GM15510 (cell line): ENCODE results near the gene MAN1A2.

Experiments
- POLR2A ChIP-seq: IDR thresholded peaks from 3 replicates; pipeline ENCODE4 v1.6.1; 2011; ENCODE audit warnings: borderline replicate concordance; ENCODE audit not compliant: insufficient read length; ENCODE audit errors: extremely low read depth

Gene MAN1A2

DNA sequence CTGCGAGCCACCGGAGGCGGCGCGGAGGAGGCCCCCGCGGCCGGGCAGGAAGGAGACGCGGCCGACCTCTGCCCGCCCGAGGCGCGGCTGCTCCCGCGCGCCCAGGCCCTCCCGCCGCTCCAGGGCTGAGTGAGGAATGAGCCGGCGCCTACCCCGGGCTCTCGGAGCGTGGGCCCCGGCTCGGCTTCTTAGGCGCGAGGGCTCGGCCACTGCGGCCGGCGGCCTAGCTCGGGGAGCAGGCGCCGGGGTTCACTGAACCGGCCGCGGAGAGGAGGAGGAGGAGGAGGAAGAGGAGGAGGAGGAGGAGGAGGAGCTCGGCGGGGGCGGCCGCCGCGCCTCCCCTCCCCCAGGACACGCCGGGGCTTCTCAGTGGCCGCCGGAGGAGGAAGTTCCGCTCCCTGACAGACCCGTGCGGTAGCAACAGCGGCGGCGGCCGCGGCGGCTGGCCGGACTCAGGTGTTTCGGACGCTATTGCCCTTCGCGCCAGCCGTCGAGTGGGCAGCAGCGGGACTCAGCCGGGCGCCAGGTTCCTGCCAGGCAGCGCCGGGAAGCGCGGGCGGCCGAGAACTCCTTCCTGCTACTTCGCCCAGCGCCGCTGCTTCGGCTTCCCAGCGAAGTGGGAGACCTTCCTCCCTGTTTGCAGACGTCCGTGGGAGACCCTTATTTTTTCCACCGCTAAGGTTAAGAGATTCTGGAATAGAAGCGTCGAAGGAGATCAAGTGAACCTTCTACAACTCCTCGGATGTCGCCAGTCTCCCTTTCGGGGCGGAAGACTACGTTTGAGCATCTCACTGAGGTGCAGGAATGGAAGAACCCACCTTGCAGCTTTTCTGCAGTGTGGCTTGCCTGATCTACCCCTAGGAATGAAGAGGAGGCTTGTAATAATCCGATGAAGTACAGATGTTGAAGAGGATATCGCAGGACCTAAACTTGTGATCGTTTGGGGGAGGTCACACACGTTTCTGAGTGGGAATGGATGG is at the start of gene MAN1A2:
Gene MAN1A2 (plus strand): TSS at position 404 of the 980 bp plus-strand sequence. CDS start 735 bp downstream, outside the sequence.
- TF ChIP-seq POLR2A, result peak; percentile 95

DNA sequence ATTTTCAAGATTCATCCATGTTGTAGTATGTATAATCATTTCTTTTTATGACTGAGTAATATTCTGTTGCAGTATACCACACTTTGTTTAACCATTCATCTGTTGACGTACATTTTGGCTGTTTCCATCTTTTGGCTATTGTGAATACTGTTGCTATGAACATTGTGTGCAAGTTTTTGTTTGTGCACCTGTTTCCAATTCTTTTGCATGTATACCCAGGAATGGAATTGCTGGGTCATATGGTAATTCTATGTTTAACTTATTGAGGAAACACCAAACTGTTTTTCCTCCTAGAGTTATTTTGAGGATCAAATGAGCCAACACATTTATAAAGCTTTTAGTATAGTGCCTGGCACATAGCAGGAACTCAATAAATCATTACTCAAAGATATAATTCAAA is 49.2 kb upstream of the MAN1A2 start:
- TF ChIP-seq POLR2A, result no peak

DNA sequence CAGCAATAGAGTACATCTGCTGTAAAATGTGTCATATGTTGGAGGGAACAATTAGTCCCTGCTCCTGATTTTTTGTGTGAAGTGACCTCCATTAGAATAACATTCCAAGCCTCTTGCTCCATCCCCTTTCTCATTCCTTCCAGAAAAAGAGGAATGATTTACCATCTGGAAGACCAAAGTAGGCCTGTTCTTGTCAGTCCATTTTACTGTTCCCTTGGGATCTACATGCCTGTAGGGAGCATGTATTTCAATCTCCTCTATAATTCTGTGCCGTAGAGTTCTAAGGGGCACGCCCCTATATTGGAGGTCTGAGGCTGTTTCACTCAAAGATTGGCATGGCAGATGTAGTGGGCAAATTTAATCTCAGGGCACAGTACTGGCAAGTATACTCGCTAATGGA is 48.8 kb upstream of the MAN1A2 start:
- TF ChIP-seq POLR2A, result no peak

DNA sequence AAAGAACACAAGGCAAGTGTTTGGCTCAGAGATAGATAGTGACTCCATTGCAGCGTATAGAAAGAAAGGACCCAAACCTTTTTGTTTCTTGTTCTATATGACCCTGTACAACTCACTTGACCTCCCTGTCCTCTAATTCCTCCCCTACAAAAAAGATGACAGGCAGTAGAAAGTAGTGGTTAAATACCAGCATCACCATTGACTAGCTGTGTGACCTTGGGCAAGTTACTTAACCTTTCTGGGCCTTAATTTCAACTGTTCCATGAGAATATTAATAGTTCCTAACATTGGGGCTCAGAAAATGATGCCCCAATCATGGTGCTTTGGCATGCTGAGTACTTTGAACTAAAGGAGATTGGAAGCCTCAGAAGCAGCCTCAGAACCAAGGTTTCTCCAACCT is 46.7 kb upstream of the MAN1A2 start:
- TF ChIP-seq POLR2A, result no peak

DNA sequence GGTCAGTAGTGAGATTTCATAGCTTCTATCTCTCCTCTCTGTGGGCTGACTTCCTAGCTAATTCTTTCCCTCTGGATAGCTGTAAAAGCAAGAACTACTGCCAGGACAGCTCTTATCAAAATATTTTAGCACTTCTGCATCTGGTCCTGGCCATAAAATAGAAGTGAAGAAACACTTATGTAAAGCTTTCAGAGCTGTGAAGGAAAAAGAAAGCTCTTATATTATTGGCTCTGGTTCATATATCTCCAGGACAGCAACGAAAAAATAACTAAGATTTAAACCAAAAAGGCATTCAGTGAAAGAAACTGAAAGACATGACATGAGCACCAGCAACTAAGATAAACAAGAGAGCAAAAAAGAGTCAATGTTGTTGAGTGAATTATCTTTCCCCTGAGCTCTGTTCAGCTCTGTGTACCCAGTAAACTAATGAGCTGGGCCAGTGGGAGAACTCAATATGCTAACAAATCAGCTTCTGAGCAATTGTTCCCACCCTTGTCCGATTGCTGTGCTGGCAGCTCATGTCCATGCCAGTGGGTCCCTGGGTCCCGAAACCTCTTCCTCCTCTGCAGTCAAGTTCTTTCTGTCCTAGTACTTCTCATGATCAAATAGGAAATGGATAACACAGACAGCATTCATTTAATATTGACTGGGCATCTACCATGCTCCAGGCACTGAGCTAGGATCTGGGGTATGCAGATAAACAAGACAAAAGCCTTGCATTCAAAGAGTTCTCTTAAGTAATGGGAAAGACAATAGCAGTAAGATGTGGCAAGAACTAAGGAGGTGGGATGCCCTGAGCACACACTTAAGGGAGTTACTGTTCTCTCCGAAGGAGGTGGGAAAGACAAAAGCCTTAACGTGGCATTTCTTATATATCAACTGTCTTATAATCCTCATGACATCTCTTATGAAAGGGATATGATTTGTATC is 45.3 kb upstream of the MAN1A2 start:
- no peak for TF ChIP-seq POLR2A

DNA sequence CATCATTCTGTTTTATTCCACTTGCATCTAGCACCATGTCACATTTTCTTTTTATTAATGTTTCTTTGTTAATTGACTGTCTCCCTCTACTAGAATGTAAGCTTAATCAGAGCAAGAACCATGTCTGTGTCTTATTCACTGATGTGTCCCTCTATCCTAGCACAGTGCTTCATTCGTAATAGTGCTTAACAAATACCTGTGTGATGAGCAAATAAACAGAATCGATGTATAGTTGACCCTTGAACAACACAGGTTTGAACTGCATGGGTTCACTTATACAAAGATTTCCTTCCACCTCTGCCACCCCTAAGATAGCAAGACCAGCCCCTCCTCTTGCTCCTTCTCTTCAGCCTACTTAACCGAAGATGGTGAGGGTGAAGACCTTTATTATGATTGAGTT is 42.9 kb upstream of the MAN1A2 start:
- TF ChIP-seq POLR2A, result no peak

DNA sequence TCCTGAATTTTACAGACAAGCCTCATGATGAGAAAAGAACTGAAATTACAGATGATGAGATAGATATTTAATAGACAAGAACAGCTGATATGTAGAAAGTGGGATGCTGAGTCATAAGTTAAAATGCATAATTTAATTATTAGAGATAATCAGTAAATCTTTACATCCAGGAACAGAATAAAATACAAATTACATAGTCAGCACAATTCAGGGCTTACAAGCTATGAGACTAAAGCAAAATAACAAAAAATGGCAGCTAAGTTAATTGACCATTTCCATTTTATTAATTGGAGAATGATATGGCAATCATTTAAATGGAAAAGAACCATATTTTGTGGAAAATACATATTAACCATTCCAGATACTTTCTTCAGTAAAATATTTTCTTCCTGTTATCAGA is 40.2 kb upstream of the MAN1A2 start:
- TF ChIP-seq POLR2A, result no peak

DNA sequence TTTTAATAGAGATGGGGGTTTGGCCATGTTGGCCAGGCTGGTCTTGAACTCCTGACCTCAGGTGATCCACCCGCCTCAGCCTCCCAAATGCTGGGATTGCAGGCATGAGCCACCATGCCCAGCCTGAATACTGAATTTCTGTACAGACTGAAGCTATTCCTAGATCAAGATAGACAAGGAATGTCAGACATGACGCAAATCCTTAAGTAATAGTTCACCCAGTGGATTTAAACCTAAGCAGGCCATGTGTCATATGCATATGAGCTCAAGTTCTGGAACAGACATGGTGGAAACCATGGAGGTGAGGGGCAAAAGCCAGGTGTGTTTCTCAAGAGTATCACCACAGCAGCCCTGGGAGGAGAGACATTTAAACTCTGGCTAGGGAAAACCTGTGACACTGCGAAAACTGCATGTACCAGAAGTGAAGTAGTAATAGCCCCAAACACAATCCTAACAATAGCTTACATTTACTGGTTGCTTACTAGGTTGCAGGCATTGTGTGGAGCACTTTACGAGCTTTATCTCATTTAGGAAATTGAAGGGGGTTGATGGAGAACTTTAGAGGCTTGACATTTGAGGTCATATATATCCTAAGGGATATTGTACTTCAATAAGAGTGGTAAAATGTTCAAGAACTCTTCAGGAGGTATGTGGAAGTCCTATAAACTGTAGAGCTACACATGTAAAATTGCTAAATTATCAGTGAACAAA is 31.7 kb upstream of the MAN1A2 start:
- no peak for TF ChIP-seq POLR2A

DNA sequence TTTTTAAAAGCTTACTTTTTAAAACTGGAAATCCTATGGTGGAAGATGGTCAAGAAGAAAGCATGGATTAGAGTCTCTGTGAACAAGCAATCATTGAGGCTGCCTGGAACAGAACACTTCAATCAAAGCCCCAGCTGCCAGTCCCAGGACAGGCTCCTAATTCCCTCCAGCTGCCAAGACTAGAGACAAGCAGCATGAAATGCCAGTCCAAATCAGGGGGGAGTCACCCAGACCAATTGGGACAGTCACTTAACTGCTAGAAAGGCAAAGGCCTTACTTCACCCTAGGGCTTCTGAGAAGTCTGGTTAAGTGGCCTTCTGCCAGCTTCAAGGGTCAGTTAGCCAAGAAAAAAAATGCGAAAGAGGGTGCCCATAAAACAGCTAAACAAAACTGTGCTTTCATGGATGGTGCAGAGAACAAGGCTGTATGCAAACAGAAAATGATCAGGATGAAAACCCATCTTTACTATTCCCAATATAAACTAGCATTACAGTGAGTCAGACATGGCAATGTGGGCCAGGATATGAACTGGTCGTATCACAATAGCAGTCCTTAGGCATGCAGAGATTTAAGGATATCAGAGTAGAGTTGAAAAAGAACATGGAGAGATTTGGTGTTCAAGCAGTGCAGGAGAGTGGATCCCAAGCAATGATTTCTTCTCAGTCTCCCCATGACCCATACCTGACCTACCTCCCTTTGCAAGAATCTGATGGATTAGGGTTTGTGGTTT is 31.0 kb upstream of the MAN1A2 start:
- TF ChIP-seq POLR2A, result no peak

DNA sequence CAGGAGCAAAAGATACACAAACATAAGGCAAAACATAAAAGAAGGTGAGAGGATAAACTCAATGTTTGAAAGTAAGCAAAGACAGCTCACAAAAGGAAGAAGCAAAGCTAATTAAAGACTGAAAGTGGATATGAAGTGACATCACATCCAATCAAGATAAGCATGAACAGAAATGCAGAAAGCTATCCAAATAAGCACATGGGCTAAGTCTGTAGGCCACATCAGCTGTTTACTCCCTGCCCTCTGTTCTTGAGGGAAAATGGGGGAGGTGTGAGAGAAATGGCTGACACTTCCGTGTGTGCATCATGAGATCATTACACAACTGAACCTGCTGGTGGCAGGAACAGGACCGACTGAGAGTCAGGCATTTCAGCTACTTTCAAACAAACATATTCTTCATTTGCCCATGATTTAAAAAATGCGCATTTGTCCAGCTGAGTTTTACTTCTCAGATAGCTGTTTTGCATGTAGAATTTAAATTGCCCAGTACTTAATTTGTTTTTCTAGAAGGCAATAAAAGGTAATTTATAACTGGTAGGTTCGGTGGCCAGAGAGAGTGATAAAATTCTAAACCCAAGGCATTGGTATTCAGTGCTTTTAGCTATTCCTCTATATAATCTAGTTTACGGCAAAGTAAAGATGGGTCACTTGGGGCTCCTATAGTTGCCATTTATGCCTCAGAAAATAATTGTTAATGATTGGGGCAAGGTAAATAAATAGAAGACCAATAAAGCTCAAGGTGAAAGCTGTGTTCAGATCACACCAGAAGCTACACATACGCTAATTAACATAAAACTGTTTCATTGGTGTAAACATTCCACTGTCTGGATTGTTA is 27.2 kb upstream of the MAN1A2 start:
- TF ChIP-seq POLR2A, result no peak

DNA sequence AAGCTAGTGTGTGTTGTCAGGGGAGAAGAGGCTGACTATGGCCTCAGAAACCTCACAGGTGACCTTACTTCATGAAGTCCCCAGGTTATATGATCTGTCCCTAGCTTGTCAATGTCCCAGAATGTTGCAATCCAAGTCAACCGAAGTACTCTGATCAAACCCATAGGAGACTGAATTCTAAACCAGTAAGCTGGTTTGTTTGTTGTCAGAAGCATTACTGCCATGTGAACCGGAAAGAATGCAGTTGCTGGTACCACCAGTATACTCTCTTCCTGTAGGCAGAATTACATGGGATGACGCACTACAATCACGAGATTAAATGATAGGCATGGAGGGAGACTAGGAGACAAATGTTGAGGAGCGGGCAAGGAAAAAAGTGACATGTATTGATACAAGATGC is 26.1 kb upstream of the MAN1A2 start:
- no peak for TF ChIP-seq POLR2A

DNA sequence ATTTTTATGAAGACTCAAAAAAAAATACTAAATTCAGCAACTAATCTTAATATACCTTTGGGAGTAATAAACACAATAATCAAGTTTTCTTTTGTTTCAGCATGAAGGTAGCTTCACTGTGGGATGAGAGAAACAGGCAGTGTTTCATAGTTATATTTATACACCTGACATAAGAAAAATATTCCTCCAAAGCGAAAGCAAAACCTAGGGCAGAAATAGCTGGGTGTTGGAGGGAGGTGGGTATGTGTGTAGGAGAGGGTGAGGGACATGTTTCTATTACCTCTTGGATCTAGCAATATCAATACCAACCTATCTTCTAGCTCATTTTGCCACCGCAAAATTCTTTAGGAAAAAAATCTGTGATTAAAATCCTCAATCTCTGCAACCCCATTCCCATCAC is 24.9 kb upstream of the MAN1A2 start:
- TF ChIP-seq POLR2A, result no peak
